Parathyroid adenoma (tissue), 2 donors: Measurements from ENCODE around the gene PRKCG.
A peak's percentile ranks its signal among the peaks of the same experiment; 100 is the strongest.

Experiments used
- H2AFZ ChIP-seq: fragments of 300-600 bp; sonication (generic); one replicate; pipeline ENCODE4 v1.7.0; 2017; ENCODE audit warnings: antibody characterized with exemption, mild to moderate bottlenecking
- H3K27ac ChIP-seq: fragments of 300-600 bp; sonication (generic); one replicate; pipeline ENCODE4 v1.7.0; 2017
- H3K27me3 ChIP-seq: fragments of 300-600 bp; sonication (generic); one replicate; pipeline ENCODE4 v1.7.0; 2017; ENCODE audit warnings: low read length; ENCODE audit not compliant: control insufficient read depth, insufficient read depth
- H3K36me3 ChIP-seq: fragments of 300-600 bp; sonication (generic); one replicate; pipeline ENCODE4 v1.7.0; 2017; ENCODE audit warnings: low read length; ENCODE audit not compliant: control insufficient read depth, insufficient read depth
- H3K4me1 ChIP-seq: fragments of 300-600 bp; sonication (generic); one replicate; pipeline ENCODE4 v1.7.0; 2017; ENCODE audit warnings: control low read depth
- H3K4me2 ChIP-seq: fragments of 300-600 bp; sonication (generic); one replicate; pipeline ENCODE4 v1.7.0; 2017; ENCODE audit warnings: low read length
- H3K4me3 ChIP-seq: fragments of 300-600 bp; sonication (generic); one replicate; pipeline ENCODE4 v1.7.0; 2017; ENCODE audit warnings: low read depth, low read length
- H3K79me2 ChIP-seq: fragments of 300-600 bp; sonication (generic); one replicate; pipeline ENCODE4 v1.7.0; 2017; ENCODE audit warnings: control low read depth
- H3K9ac ChIP-seq: fragments of 300-600 bp; sonication (generic); one replicate; pipeline ENCODE4 v1.7.0; 2017; ENCODE audit warnings: mild to moderate bottlenecking
- H3K9me3 ChIP-seq: fragments of 300-600 bp; sonication (generic); one replicate; pipeline ENCODE4 v1.7.0; 2017; ENCODE audit warnings: low read length; ENCODE audit not compliant: control insufficient read depth
- TF ChIP-seq, protein P1 (sequence below): fragments of 300-600 bp; sonication (generic); IDR thresholded peaks from one replicate; pipeline ENCODE4 v1.7.0; 2017; ENCODE audit warnings: antibody characterized with exemption, mild to moderate bottlenecking
- donor health status: primary hyperparathyroidism.

The PRKCG gene

DNA sequence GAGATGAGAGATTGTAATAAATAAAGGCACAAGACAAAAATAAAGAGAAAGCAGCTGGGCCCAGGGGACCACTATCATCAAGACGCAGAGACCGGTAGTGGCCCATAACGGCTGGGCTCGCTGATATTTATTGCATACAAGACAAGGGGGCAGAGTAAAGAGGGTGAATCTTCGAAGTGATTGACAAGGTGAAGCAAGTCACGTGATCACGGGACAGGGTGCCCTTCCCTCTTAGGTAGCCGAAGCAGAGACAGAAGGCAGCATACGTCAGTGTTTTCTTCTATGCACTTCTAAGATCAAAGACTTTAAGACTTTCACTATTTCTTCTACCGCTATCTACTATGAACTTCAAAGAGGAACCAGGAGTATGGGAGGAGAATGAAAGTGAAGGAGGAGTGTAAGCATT is 4.6 kb upstream of the PRKCG start:
- no peaks in the 10 kb centered on the region for H3K79me2 ChIP-seq
- peak overlapping the region; percentile 22 for H3K4me3 ChIP-seq
- no peaks in the 10 kb centered on the region for H3K9me3 ChIP-seq
- no peak overlapping the region for H3K9ac ChIP-seq
- H3K27ac ChIP-seq: no peak overlapping the region
- H2AFZ ChIP-seq: no peak overlapping the region
- TF ChIP-seq, protein P1, sequence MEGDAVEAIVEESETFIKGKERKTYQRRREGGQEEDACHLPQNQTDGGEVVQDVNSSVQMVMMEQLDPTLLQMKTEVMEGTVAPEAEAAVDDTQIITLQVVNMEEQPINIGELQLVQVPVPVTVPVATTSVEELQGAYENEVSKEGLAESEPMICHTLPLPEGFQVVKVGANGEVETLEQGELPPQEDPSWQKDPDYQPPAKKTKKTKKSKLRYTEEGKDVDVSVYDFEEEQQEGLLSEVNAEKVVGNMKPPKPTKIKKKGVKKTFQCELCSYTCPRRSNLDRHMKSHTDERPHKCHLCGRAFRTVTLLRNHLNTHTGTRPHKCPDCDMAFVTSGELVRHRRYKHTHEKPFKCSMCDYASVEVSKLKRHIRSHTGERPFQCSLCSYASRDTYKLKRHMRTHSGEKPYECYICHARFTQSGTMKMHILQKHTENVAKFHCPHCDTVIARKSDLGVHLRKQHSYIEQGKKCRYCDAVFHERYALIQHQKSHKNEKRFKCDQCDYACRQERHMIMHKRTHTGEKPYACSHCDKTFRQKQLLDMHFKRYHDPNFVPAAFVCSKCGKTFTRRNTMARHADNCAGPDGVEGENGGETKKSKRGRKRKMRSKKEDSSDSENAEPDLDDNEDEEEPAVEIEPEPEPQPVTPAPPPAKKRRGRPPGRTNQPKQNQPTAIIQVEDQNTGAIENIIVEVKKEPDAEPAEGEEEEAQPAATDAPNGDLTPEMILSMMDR: no peak
- peaks cover 13% of the 10 kb centered on the region for H3K4me1 ChIP-seq
- H3K4me2 ChIP-seq: no peak overlapping the region
- H3K36me3 ChIP-seq: no peaks in the 10 kb centered on the region
- no peaks in the 10 kb centered on the region for H3K27me3 ChIP-seq

DNA sequence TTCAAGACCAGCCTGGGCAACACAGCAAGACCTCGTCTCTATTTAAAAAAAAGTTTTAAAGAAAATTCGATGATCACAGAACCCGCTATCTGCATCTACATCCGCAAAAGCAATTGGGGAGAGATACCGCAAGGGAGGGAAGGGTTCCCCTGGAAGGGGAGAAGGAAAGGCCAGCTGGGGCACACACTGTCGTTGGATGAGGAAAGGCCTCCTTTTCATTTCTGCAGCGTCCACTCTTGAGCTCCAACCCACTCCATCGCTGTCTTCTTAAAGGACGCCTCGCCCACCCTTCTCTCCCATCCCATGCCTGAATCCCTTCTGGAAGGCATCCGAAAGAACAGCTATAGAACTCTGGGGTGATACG is 3.2 kb upstream of the PRKCG start:
- Histone ChIP-seq H3K4me3 (peak overlapping the region; percentile 95), H3K9ac (no peak overlapping the region), H3K79me2 (no peaks in the 10 kb centered on the region), H3K36me3 (no peaks in the 10 kb centered on the region), H3K4me2 (peak overlapping the region; percentile 100), H2AFZ (peak overlapping the region; percentile 88), H3K27me3 (no peaks in the 10 kb centered on the region), H3K4me1 (peaks cover 13% of the 10 kb centered on the region), H3K27ac (peak overlapping the region; percentile 66), H3K9me3 (no peaks in the 10 kb centered on the region)
- TF ChIP-seq, protein P1: no peak

GRCh38 chr19:53879140-53880081 is 2.6 kb upstream of the PRKCG start:
- peaks cover 13% of the 10 kb centered on the region for H3K4me1 ChIP-seq
- TF ChIP-seq, protein P1: no peak
- H3K9me3 ChIP-seq: no peaks in the 10 kb centered on the region
- H3K27ac ChIP-seq: peak overlapping the region; percentile 66
- peak overlapping the region; percentile 88 for H2AFZ ChIP-seq
- no peaks in the 10 kb centered on the region for H3K27me3 ChIP-seq
- no peaks in the 10 kb centered on the region for H3K36me3 ChIP-seq
- no peaks in the 10 kb centered on the region for H3K79me2 ChIP-seq
- H3K9ac ChIP-seq: no peak overlapping the region
- peak overlapping the region; percentile 100 for H3K4me2 ChIP-seq
- H3K4me3 ChIP-seq: peak overlapping the region; percentile 95

DNA sequence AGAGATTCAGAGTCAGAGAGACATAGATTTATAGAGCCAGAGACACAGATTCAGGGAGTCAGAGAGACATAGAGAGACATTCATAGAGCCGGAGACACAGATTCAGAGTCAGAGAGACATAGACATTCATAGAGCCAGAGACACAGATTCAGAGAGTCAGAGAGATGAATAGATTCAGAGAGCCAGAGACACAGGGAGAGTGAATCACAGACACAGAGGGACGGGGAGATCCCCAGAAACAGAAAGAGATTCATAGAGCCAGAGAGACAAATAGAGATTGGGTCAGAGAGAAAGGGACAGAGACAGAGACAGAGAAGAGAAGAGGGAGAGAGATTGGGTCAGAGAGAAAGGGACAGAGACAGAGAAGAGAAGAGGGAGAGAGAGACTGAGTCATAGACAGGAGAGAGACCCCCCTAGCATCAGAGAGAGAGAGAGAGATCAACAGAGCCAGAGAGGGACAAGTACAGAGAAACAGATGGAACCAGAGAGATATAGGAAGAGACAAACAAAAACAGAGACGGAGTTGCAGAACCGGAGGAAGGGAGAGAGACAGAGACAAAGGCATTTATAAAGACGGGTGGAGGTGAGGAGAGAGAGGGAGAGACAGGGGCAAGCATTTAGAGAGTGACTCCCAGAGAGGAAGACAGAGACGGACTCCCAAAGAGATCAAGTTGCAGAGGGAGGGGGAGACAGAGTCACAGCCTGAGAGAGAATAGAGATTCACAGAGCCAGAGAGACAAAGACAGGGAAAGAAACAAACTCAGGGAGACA is 1.1 kb upstream of the PRKCG start:
- Histone ChIP-seq H3K27ac (peak overlapping the region; percentile 69), H3K79me2 (no peaks in the 10 kb centered on the region), H3K4me2 (peak overlapping the region; percentile 75), H3K4me3 (peak overlapping the region; percentile 65), H3K36me3 (no peaks in the 10 kb centered on the region), H3K4me1 (peaks cover 13% of the 10 kb centered on the region), H2AFZ (peak overlapping the region; percentile 81), H3K9ac (peak overlapping the region; percentile 3), H3K9me3 (no peaks in the 10 kb centered on the region), H3K27me3 (no peaks in the 10 kb centered on the region)
- TF ChIP-seq, protein P1: no peak
